Measurements from ENCODE around the gene ADAT2.

DNA sequence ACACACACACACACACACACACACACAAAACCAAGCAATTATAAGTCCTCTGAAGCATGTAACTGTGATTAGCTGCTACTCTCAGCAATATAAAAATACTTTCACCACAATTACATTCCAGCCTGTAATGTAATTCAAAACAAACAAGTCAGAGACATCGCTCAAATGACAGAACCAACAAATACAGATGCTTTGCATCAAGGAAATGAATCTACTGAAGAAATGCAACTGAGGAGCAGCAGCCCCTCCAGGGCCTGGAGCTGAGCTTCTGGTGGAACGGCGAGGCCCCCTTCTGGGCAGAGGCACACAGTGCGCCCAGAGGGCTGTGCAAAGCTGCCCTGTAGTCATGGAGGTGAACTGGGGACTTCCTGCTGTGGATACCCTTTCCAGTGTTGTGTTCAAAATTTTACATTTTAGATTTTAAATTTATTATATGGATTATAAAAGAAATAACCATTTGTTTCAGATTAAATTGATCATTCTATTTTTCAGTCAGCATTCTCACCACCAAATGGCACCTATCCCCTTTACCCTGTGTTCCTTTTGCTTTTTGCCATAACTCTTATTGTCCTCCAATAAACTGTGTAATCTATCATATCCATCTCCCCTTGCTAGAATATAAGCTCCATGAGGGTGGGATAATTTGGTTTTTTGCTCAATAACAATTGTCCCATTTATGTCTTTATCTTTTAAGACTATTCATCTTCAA, 23.2 kb downstream of the ADAT2 start:
- TF ChIP-seq CTCF (IDR thresholded peaks at IDR 0.05) (peak; percentile 74 to 90 (median 81)), POLR2A (IDR thresholded peaks at IDR 0.05) (no peak)
